Caco-2 (cell line): ENCODE data around the gene SLC28A3. TPM values are rescaled to one million over a fixed set of nuclear protein-coding genes. Genes with fewer than 3 reads are reported as not detected.

Experiments used
- BruUV-seq: library from RNA; stranded (reverse); fragments of 400-500 nt; replicated peaks from 2 replicates; lab custom pipeline; 2021; lab: Mats Ljungman, UMichigan
- CTCF ChIA-PET: fragments of 300-600 bp; sonication (Branson Sonifier 250); formaldehyde crosslinking; loops from one replicate; lab custom pipeline; 2022; ENCODE audit warnings: antibody characterized with exemption; lab: Charles Lee
- POLR2A ChIA-PET: fragments of 300-600 bp; sonication (Branson Sonifier 250); formaldehyde crosslinking; loops from one replicate; lab custom pipeline; 2022; ENCODE audit warnings: antibody characterized with exemption; lab: Charles Lee
- DNase-seq, 2 experiments: peaks; one replicate each; pipeline versions ENCODE4 v3.0.0 to v3.0.0-alpha.2; 2020 to 2022
- H3K27me3 ChIP-seq: replicated peaks from 2 replicates; pipeline ENCODE4 v1.6.0; 2011; ENCODE audit warnings: low read length; ENCODE audit not compliant: control insufficient read depth, insufficient read depth
- H3K36me3 ChIP-seq: 2 replicates; pipeline ENCODE4 v1.5.1; 2011; ENCODE audit warnings: low read length; ENCODE audit not compliant: control insufficient read depth, insufficient read depth
- H3K4me1 ChIP-seq: fragments of 250-450 bp; sonication (Bioruptor Pico); 2 replicates; pipeline ENCODE4 v1.5.1; 2020; ENCODE audit warnings: mild to moderate bottlenecking
- H3K4me3 ChIP-seq: 2 replicates; pipeline ENCODE4 v1.5.1; 2011; ENCODE audit warnings: low read depth, mild to moderate bottlenecking, control low read depth, low read length
- H3K9me3 ChIP-seq: fragments of 250-450 bp; sonication (Bioruptor Pico); 2 replicates; pipeline ENCODE4 v1.5.1; 2020; ENCODE audit warnings: mild to moderate bottlenecking, moderate library complexity
- H3K27ac Mint-ChIP-seq: one replicate; pipeline ENCODE4 v1.8.0; 2022; ENCODE audit warnings: mixed read lengths; ENCODE audit not compliant: unreplicated experiment
- H3K27me3 Mint-ChIP-seq: one replicate; pipeline ENCODE4 v1.8.0; 2022; ENCODE audit warnings: mixed read lengths; ENCODE audit not compliant: insufficient read depth, unreplicated experiment
- H3K36me3 Mint-ChIP-seq: one replicate; pipeline ENCODE4 v1.8.0; 2022; ENCODE audit warnings: mild to moderate bottlenecking, mixed read lengths; ENCODE audit not compliant: insufficient read depth, unreplicated experiment
- H3K4me1 Mint-ChIP-seq: one replicate; pipeline ENCODE4 v1.8.0; 2022; ENCODE audit warnings: low read depth, mixed read lengths; ENCODE audit not compliant: unreplicated experiment
- H3K4me3 Mint-ChIP-seq: one replicate; pipeline ENCODE4 v1.8.0; 2022; ENCODE audit warnings: mild to moderate bottlenecking, moderate library complexity, mixed read lengths; ENCODE audit not compliant: unreplicated experiment
- H3K9me3 Mint-ChIP-seq: one replicate; pipeline ENCODE4 v1.8.0; 2022; ENCODE audit warnings: mixed read lengths; ENCODE audit not compliant: unreplicated experiment
- CTCF ChIP-seq, 2 experiments: fragments of 200-600 bp in 1 of 2; IDR thresholded peaks; 1 replicate in 1 of 2; 2 replicates in 1 of 2; pipeline versions ENCODE4 v1.5.1 to v1.8.0; 2011 to 2022; ENCODE audit warnings: antibody characterized with exemption in 1 of 2, control low read depth in 1 of 2, inconsistent platforms in 1 of 2, low read depth in 1 of 2, low read length in 1 of 2, mild to moderate bottlenecking in 1 of 2, moderate library complexity in 1 of 2; ENCODE audit not compliant: insufficient read depth in 1 of 2, severe bottlenecking in 1 of 2, unreplicated experiment in 1 of 2
- intact Hi-C: fragments of 100-400 bp; cut with micrococcal nuclease; formaldehyde crosslinking; loops from one replicate; pipeline ENCODE4 v1.10.0; 2022; ENCODE audit not compliant: unreplicated experiment
- total RNA-seq: library from RNA; stranded (reverse); gene quantifications from 2 replicates; pipeline ENCODE4 v1.2.3, GENCODE V29; 2022

SLC28A3 gene
- total RNA-seq, 1 experiment from 2014 or later: 2.6 TPM

- no peaks in the 10 kb centered on the region for H3K36me3 Mint-ChIP-seq
- CTCF ChIA-PET: no interaction called here
- no peaks in the 10 kb centered on the region for H3K4me1 ChIP-seq
- no peak for TF ChIP-seq CTCF (IDR thresholded peaks at IDR 0.05; ENCODE audit: insufficient read depth in 1 of 2, low read depth in 1 of 2, low read length in 1 of 2, severe bottlenecking in 1 of 2, unreplicated experiment in 1 of 2)
- no peak overlapping the region for H3K4me3 Mint-ChIP-seq
- H3K4me1 Mint-ChIP-seq: no peaks in the 10 kb centered on the region
- intact Hi-C loops: no loop called here
- no peaks in the 10 kb centered on the region for H3K9me3 Mint-ChIP-seq
- no peaks in the 10 kb centered on the region for H3K9me3 ChIP-seq
- H3K4me3 ChIP-seq: no peak overlapping the region
- no peaks in the 10 kb centered on the region for H3K27me3 ChIP-seq
- H3K27me3 Mint-ChIP-seq: no peaks in the 10 kb centered on the region
- no peak overlapping the region for H3K27ac Mint-ChIP-seq
- H3K36me3 ChIP-seq: no peaks in the 10 kb centered on the region
- POLR2A ChIA-PET: no interaction called here
- DNase-seq: no peak
- no TSS peak for BruUV-seq
Observed at GRCh38 chr9:84271921-84272556, 68.5 kb downstream of the SLC28A3 start.

- H3K4me1 ChIP-seq: no peaks in the 10 kb centered on the region
- Mint-ChIP-seq H3K9me3 (no peaks in the 10 kb centered on the region), H3K36me3 (no peaks in the 10 kb centered on the region), H3K4me3 (no peak overlapping the region), H3K27me3 (no peaks in the 10 kb centered on the region), H3K27ac (no peak overlapping the region), H3K4me1 (no peaks in the 10 kb centered on the region)
- H3K9me3 ChIP-seq: no peaks in the 10 kb centered on the region
- DNase-seq: no peak
- no peaks in the 10 kb centered on the region for H3K36me3 ChIP-seq
- CTCF ChIA-PET: no interaction called here
- TF ChIP-seq CTCF (IDR thresholded peaks at IDR 0.05; ENCODE audit: insufficient read depth in 1 of 2, low read depth in 1 of 2, low read length in 1 of 2, severe bottlenecking in 1 of 2, unreplicated experiment in 1 of 2): no peak
- BruUV-seq: no TSS peak
- no peaks in the 10 kb centered on the region for H3K27me3 ChIP-seq
- POLR2A ChIA-PET: no interaction called here
- intact Hi-C loops: no loop called here
- H3K4me3 ChIP-seq: no peak overlapping the region
Observed at GRCh38 chr9:84271531-84271900, 69.0 kb downstream of the SLC28A3 start.

- no peak overlapping the region for H3K4me3 Mint-ChIP-seq
- Histone ChIP-seq H3K36me3 (no peaks in the 10 kb centered on the region), H3K4me1 (no peaks in the 10 kb centered on the region), H3K4me3 (no peak overlapping the region), H3K9me3 (no peaks in the 10 kb centered on the region), H3K27me3 (no peaks in the 10 kb centered on the region)
- ChIA-PET CTCF (no interaction called here), POLR2A (no interaction called here)
- no peaks in the 10 kb centered on the region for H3K36me3 Mint-ChIP-seq
- H3K27me3 Mint-ChIP-seq: no peaks in the 10 kb centered on the region
- no peak for DNase-seq
- intact Hi-C loops: no loop called here
- H3K27ac Mint-ChIP-seq: no peak overlapping the region
- H3K9me3 Mint-ChIP-seq: no peaks in the 10 kb centered on the region
- BruUV-seq: no TSS peak
- no peak for TF ChIP-seq CTCF (IDR thresholded peaks at IDR 0.05; ENCODE audit: insufficient read depth in 1 of 2, low read depth in 1 of 2, low read length in 1 of 2, severe bottlenecking in 1 of 2, unreplicated experiment in 1 of 2)
- no peaks in the 10 kb centered on the region for H3K4me1 Mint-ChIP-seq
Observed at GRCh38 chr9:84270847-84271530, 69.6 kb downstream of the SLC28A3 start.
